Osteoblast (primary cell): ENCODE measurements around the gene TSPAN3. TPM values are rescaled to one million over a fixed set of nuclear protein-coding genes. Genes with fewer than 3 reads are reported as not detected.

Experiments
- DNase-seq: peaks from one replicate; pipeline ENCODE4 v3.0.0; 2011; ENCODE audit warnings: low spot score, mixed read lengths; ENCODE audit not compliant: insufficient read length; ENCODE audit errors: missing footprints
- H2AFZ ChIP-seq: 2 replicates; pipeline ENCODE4 v1.6.0; 2011; ENCODE audit warnings: mild to moderate bottlenecking, low read length
- H3K27ac ChIP-seq: 2 replicates; pipeline ENCODE4 v1.5.1; 2011; ENCODE audit warnings: mild to moderate bottlenecking, low read depth, low read length, moderate library complexity
- H3K27me3 ChIP-seq: 2 replicates; pipeline ENCODE4 v1.6.0; 2012; ENCODE audit warnings: mild to moderate bottlenecking, control low read depth, inconsistent platforms, low read length, moderate library complexity; ENCODE audit not compliant: insufficient read depth
- H3K36me3 ChIP-seq: 2 replicates; pipeline ENCODE4 v1.5.1; 2011; ENCODE audit warnings: mild to moderate bottlenecking, low read length, control low read depth, moderate library complexity; ENCODE audit not compliant: insufficient read depth
- H3K4me1 ChIP-seq: 2 replicates; pipeline ENCODE4 v1.5.1; 2011; ENCODE audit warnings: mild to moderate bottlenecking, low read length, control low read depth, moderate library complexity; ENCODE audit not compliant: insufficient read depth
- H3K4me2 ChIP-seq: 2 replicates; pipeline ENCODE4 v1.6.0; 2011; ENCODE audit warnings: mild to moderate bottlenecking, low read length; ENCODE audit not compliant: insufficient read depth
- H3K4me3 ChIP-seq: fragments of 200-600 bp; sonication (generic); 3 replicates; pipeline ENCODE4 v1.5.1; 2012; ENCODE audit warnings: mild to moderate bottlenecking, low read length, inconsistent platforms; ENCODE audit not compliant: insufficient read depth
- H3K79me2 ChIP-seq: 2 replicates; pipeline ENCODE4 v1.6.0; 2012; ENCODE audit warnings: mild to moderate bottlenecking, low read length, control low read depth, inconsistent platforms; ENCODE audit not compliant: insufficient read depth
- H3K9me3 ChIP-seq: 2 replicates; pipeline ENCODE4 v1.5.1; 2011; ENCODE audit warnings: low read depth, low read length, control low read depth
- H4K20me1 ChIP-seq: 2 replicates; pipeline ENCODE4 v1.6.0; 2012; ENCODE audit warnings: mild to moderate bottlenecking, low read length, control low read depth; ENCODE audit not compliant: insufficient read depth
- CTCF ChIP-seq: IDR thresholded peaks from 2 replicates; pipeline ENCODE4 v1.5.1; 2011; ENCODE audit warnings: mild to moderate bottlenecking, low read depth, low read length, moderate library complexity; ENCODE audit errors: extremely low read depth
- total RNA-seq: library from RNA; depleted of rRNA; stranded (reverse); fragments of >200 nt; gene quantifications from 2 replicates; pipeline ENCODE4 v1.2.3, GENCODE V29; 2012

TSPAN3 gene
- total RNA-seq, 1 donor, result 235 TPM

GRCh38 chr15:77020348-77021087 lies 50.4 kb downstream of the TSPAN3 start:
- peak; percentile 82 for DNase-seq
- H3K27me3 ChIP-seq, result no peaks in the 10 kb centered on the region
- no peaks in the 10 kb centered on the region for H3K36me3 ChIP-seq
- H4K20me1 ChIP-seq, result no peaks in the 10 kb centered on the region
- no peak for TF ChIP-seq CTCF
- no peak overlapping the region for H3K4me2 ChIP-seq
- H2AFZ ChIP-seq, result no peak overlapping the region
- peaks cover 10% of the 10 kb centered on the region for H3K4me1 ChIP-seq
- H3K27ac ChIP-seq, result no peak overlapping the region
- H3K79me2 ChIP-seq, result no peaks in the 10 kb centered on the region
- no peak overlapping the region for H3K4me3 ChIP-seq
- no peaks in the 10 kb centered on the region for H3K9me3 ChIP-seq

- no peak for TF ChIP-seq CTCF
- no peaks in the 10 kb centered on the region for H3K9me3 ChIP-seq
Observed at GRCh38 chr15:77019521-77020331, 51.2 kb downstream of the TSPAN3 start.

GRCh38 chr15:77018796-77019505 lies 52.0 kb downstream of the TSPAN3 start:
- H4K20me1 ChIP-seq, result no peaks in the 10 kb centered on the region
- H3K36me3 ChIP-seq, result no peaks in the 10 kb centered on the region
- no peak overlapping the region for H3K27ac ChIP-seq
- no peak for TF ChIP-seq CTCF
- H3K79me2 ChIP-seq, result no peaks in the 10 kb centered on the region
- no peaks in the 10 kb centered on the region for H3K9me3 ChIP-seq
- no peak overlapping the region for H2AFZ ChIP-seq
- H3K4me2 ChIP-seq, result no peak overlapping the region
- no peaks in the 10 kb centered on the region for H3K27me3 ChIP-seq
- peaks cover 10% of the 10 kb centered on the region for H3K4me1 ChIP-seq
- DNase-seq, result no peak
- H3K4me3 ChIP-seq, result no peak overlapping the region

More at GRCh38 chr15:77019521-77020331, 51.2 kb downstream of the TSPAN3 start:
- H4K20me1 ChIP-seq, result no peaks in the 10 kb centered on the region
- H3K4me3 ChIP-seq, result no peak overlapping the region
- peak; percentile 91 for DNase-seq
- H3K36me3 ChIP-seq, result no peaks in the 10 kb centered on the region
- peaks cover 10% of the 10 kb centered on the region for H3K4me1 ChIP-seq
- H3K4me2 ChIP-seq, result no peak overlapping the region
- no peak overlapping the region for H2AFZ ChIP-seq
- no peaks in the 10 kb centered on the region for H3K79me2 ChIP-seq
- no peak overlapping the region for H3K27ac ChIP-seq
- H3K27me3 ChIP-seq, result no peaks in the 10 kb centered on the region
